MM.1S (cell line): ENCODE measurements around the gene RREB1.

Experiments used
- DNase-seq: peaks from one replicate; pipeline ENCODE4 v3.0.0-alpha.2; 2015
- H2AFZ ChIP-seq: fragments of 300-600 bp; sonication (generic); 2 replicates; pipeline ENCODE4 v1.6.0; 2016; ENCODE audit warnings: antibody characterized with exemption, low read length
- H3F3A ChIP-seq: fragments of 300-600 bp; sonication (generic); 2 replicates; pipeline ENCODE4 v1.6.1; 2016; ENCODE audit warnings: mild to moderate bottlenecking, antibody characterized with exemption, low read length, moderate library complexity, mixed read lengths; ENCODE audit not compliant: insufficient read depth
- H3K27ac ChIP-seq: fragments of 300-600 bp; sonication (generic); 2 replicates; pipeline ENCODE4 v1.5.1; 2016; ENCODE audit warnings: mild to moderate bottlenecking, low read length
- H3K27me3 ChIP-seq: fragments of 300-600 bp; sonication (generic); replicated peaks from 2 replicates; pipeline ENCODE4 v1.6.0; 2016; ENCODE audit warnings: low read length; ENCODE audit not compliant: insufficient read depth
- H3K36me3 ChIP-seq: fragments of 300-600 bp; sonication (generic); replicated peaks from 2 replicates; pipeline ENCODE4 v1.6.1; 2016; ENCODE audit warnings: mild to moderate bottlenecking, low read length, mixed read lengths; ENCODE audit not compliant: insufficient read depth
- H3K4me1 ChIP-seq: fragments of 300-600 bp; sonication (generic); 2 replicates; pipeline ENCODE4 v1.6.1; 2016; ENCODE audit warnings: low read length, mixed read lengths
- H3K4me2 ChIP-seq: fragments of 300-600 bp; sonication (generic); 2 replicates; pipeline ENCODE4 v1.6.0; 2016; ENCODE audit warnings: low read depth, low read length
- H3K4me3 ChIP-seq: fragments of 300-600 bp; sonication (generic); 2 replicates; pipeline ENCODE4 v1.5.1; 2016; ENCODE audit warnings: low read length, mixed read lengths
- H3K79me2 ChIP-seq: fragments of 300-600 bp; sonication (generic); 2 replicates; pipeline ENCODE4 v1.6.1; 2016; ENCODE audit warnings: mixed run types, low read length, mixed read lengths
- H3K9ac ChIP-seq: fragments of 300-600 bp; sonication (generic); 2 replicates; pipeline ENCODE4 v1.6.1; 2016; ENCODE audit warnings: low read length, mixed read lengths
- H3K9me2 ChIP-seq: fragments of 300-600 bp; sonication (generic); replicated peaks from 2 replicates; pipeline ENCODE4 v1.6.1; 2016; ENCODE audit warnings: mild to moderate bottlenecking, low read length, mixed read lengths; ENCODE audit not compliant: insufficient read depth
- H3K9me3 ChIP-seq: fragments of 300-600 bp; sonication (generic); replicated peaks from 2 replicates; pipeline ENCODE4 v1.6.1; 2016; ENCODE audit warnings: mild to moderate bottlenecking, low read length, mixed read lengths; ENCODE audit not compliant: insufficient read depth
- H4K20me1 ChIP-seq: fragments of 300-600 bp; sonication (generic); 2 replicates; pipeline ENCODE4 v1.6.1; 2016; ENCODE audit warnings: mild to moderate bottlenecking, low read length, moderate library complexity, mixed read lengths; ENCODE audit not compliant: insufficient read depth
- EZH2 ChIP-seq: fragments of 300-600 bp; sonication (generic); optimal IDR thresholded peaks from 2 replicates; pipeline ENCODE3; 2017; ENCODE audit warnings: low read depth, mild to moderate bottlenecking, antibody characterized with exemption, low read length, mixed read lengths
- EZH2phosphoT487 ChIP-seq: fragments of 300-600 bp; sonication (generic); IDR thresholded peaks from 2 replicates; pipeline ENCODE4 v1.6.1; 2018; ENCODE audit warnings: antibody characterized with exemption, low read length
- TF ChIP-seq, protein P1 (sequence below): fragments of 300-600 bp; sonication (generic); IDR thresholded peaks from 2 replicates; pipeline ENCODE4 v1.5.1; 2016; ENCODE audit warnings: antibody characterized with exemption, low read length, mixed read lengths

RREB1 gene

DNA sequence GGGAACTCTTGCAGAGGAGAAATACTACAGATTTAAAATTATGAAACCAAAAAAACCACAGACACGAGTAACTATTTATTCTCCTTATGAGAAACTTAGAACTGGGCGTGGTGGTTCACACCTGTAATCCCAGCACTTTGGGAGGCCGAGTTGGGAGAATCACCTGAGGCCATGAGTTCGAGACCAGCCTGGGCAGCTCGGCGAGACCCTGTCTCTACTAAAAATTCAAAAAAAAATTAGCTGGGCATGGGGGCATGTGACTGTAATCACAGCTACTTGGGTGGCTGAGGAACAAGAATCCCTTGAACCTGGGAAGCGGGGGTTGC is 168.4 kb downstream of the RREB1 start:
- H4K20me1 ChIP-seq: no peaks in the 10 kb centered on the region
- no peak overlapping the region for H3K4me3 ChIP-seq
- no peaks in the 10 kb centered on the region for H3K79me2 ChIP-seq
- TF ChIP-seq EZH2 (no peak), EZH2phosphoT487 (no peak)
- TF ChIP-seq, protein P1, sequence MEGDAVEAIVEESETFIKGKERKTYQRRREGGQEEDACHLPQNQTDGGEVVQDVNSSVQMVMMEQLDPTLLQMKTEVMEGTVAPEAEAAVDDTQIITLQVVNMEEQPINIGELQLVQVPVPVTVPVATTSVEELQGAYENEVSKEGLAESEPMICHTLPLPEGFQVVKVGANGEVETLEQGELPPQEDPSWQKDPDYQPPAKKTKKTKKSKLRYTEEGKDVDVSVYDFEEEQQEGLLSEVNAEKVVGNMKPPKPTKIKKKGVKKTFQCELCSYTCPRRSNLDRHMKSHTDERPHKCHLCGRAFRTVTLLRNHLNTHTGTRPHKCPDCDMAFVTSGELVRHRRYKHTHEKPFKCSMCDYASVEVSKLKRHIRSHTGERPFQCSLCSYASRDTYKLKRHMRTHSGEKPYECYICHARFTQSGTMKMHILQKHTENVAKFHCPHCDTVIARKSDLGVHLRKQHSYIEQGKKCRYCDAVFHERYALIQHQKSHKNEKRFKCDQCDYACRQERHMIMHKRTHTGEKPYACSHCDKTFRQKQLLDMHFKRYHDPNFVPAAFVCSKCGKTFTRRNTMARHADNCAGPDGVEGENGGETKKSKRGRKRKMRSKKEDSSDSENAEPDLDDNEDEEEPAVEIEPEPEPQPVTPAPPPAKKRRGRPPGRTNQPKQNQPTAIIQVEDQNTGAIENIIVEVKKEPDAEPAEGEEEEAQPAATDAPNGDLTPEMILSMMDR: no peak
- H3K9me3 ChIP-seq: no peaks in the 10 kb centered on the region
- peaks cover 17% of the 10 kb centered on the region for H3F3A ChIP-seq
- no peaks in the 10 kb centered on the region for H3K36me3 ChIP-seq
- peaks cover 15% of the 10 kb centered on the region for H3K4me1 ChIP-seq
- no peak overlapping the region for H3K4me2 ChIP-seq
- no peaks in the 10 kb centered on the region for H3K9me2 ChIP-seq
- DNase-seq: no peak
- H3K9ac ChIP-seq: no peak overlapping the region
- no peaks in the 10 kb centered on the region for H3K27me3 ChIP-seq
- H2AFZ ChIP-seq: no peak overlapping the region
- H3K27ac ChIP-seq: no peak overlapping the region

DNA sequence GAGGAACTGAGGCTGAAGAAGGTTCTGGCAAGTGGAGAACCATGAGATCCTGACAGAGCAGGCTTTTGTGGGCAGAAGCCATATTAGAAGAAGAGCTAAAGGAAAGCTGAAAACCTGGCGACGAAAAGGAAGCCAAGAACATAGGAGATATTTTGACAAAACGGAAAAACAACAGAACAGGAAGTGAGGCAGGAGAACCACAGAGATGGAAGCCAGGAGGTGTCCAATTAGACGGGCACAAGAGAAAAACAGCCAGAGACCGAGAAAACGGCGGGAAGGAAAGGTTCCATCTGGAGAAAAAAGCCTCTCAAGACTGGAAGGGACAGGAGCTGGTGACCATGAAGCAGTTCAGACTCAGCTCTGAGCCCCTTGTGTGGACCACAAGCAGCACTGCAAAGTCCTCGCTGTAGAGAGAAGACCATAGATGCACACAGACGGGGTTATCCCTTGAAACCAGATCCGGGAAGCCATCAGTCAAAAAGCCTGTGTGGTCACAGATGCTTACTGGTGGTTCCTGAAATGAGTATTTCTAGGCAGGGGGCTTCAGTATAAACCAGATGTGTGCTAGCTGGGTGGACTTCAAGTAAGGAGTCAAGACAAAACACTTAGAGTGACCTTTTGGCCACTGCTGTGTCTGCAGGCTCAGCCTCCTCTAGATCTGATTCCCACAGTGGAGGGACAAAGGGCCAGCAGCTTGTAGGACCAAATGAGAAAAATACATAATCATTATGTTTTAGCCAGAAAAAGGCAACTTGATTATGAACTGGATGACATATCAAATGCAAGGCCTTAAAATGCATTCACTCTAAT is 174.5 kb downstream of the RREB1 start:
- Histone ChIP-seq H3F3A (peaks cover 13% of the 10 kb centered on the region), H3K36me3 (peaks cover 4% of the 10 kb centered on the region; the same call in 1 of the 2 replicates)

DNA sequence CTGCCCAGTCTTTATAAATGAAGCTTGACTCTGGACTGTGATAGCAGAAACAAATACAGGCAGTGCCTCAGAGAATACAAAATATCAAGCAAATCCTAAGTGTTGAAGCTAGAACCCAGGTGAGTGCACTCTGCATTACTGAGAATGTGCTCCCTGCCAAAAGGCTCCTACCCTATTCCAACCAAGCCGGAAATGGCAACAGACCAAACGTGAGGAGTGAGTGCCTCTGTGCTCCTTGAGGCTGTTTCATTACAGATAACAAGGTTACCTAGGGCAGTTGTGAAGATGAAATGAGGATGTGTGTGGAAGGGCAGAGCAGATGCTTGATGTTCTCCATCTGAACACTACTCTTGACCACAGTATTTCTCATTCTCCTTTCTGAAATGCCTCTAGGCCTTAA is 175.9 kb downstream of the RREB1 start:
- Histone ChIP-seq H3K4me3 (no peak overlapping the region), H3K9ac (no peak overlapping the region), H3K9me2 (no peaks in the 10 kb centered on the region), H3K27me3 (no peaks in the 10 kb centered on the region), H3K9me3 (no peaks in the 10 kb centered on the region), H3K36me3 (peaks cover 5% of the 10 kb centered on the region; the same call in 1 of the 2 replicates), H4K20me1 (no peaks in the 10 kb centered on the region), H3K79me2 (no peaks in the 10 kb centered on the region), H3K27ac (no peak overlapping the region), H3K4me2 (no peak overlapping the region), H3K4me1 (peaks cover 3% of the 10 kb centered on the region; the same call in 1 of the 2 replicates), H2AFZ (no peak overlapping the region), H3F3A (peaks cover 3% of the 10 kb centered on the region; the same call in 1 of the 2 replicates)
- TF ChIP-seq EZH2phosphoT487 (no peak), EZH2 (no peak)
- TF ChIP-seq, protein P1: no peak
- DNase-seq: no peak

More for the DNA sequence above, 174.5 kb downstream of the RREB1 start:
- Histone ChIP-seq H3K79me2 (no peaks in the 10 kb centered on the region), H3K27me3 (no peaks in the 10 kb centered on the region), H3K4me3 (no peak overlapping the region), H3K4me2 (no peak overlapping the region), H3K27ac (no peak overlapping the region), H3K9ac (no peak overlapping the region), H3K9me3 (no peaks in the 10 kb centered on the region), H3K9me2 (no peaks in the 10 kb centered on the region), H4K20me1 (no peaks in the 10 kb centered on the region), H3K4me1 (peaks cover 15% of the 10 kb centered on the region), H2AFZ (no peak overlapping the region)
- no peak for TF ChIP-seq EZH2phosphoT487
- TF ChIP-seq EZH2: no peak
- TF ChIP-seq, protein P1: no peak
- no peak for DNase-seq
